ENCODE measurements around the gene NDUFB6. TPM values are rescaled to one million over a fixed set of nuclear protein-coding genes. Genes with fewer than 3 reads are reported as not detected.

Gene NDUFB6
- total and polyA plus RNA-seq, 9 of the 15 experiments (the other 6 are each of a cell fraction or from before 2014, with no cell fraction given) = 26.5 to 88.1 (median 64.0) TPM

DNA sequence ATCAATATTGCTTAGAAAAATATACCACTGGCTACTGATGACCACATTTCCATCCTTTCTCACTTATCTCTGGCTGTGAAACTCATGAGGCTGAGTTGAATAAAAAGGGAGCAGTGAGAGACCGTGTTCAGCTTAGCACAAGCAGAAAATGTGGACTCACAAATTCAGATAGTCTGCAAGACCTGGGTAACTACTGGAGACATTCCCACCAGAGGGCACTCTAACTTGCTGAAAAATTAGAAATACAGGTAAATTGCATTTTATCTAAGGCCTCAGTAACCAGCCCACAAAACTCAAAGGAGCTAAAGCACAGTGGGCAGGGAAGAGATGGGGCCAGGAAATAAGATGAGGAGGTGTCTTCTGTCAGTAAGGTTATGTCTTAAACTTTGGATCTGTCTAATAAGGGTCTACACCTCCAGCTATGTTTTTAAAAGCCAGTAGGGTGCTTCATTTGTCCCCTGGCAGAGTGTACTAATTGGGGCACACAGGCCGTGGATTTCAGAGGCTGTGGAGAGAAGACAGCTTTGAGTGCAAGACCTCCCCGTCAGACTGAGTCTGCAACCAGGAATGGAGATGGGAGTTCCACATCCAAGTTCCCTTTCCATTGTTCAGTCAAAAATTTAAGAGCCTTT, 8.7 kb upstream of the NDUFB6 start:
- no peak overlapping the region for H2AFZ ChIP-seq (ENCODE audit: low read depth, low read length)
- H3K36me3 ChIP-seq (ENCODE audit: control insufficient read depth, insufficient read depth, low read length) = no peaks in the 10 kb centered on the region
- intact Hi-C loops (cut with micrococcal nuclease) = loop anchor here (1.0 to 10.0 kb wide), 2 partner anchors 123 to 387 kb away; no protein-coding TSS in a partner anchor
- in situ Hi-C loops (cut with MboI) = loop anchor here (5.0 kb wide), 1 partner anchor 386 kb away; no protein-coding TSS in a partner anchor
- H3K4me3 ChIP-seq = no peak overlapping the region
- FAIRE-seq (no peak), DNase-seq (ENCODE audit: extremely low read depth in 1 of 4, low spot score in 3 of 4) (peak in 3 of 4 experiments; percentile 9 to 59 (median 25)), ATAC-seq (peak; percentile 82)
- H3K4me2 ChIP-seq (ENCODE audit: insufficient read depth, low read length) = no peak overlapping the region
- no peak overlapping the region for H3K9ac ChIP-seq (ENCODE audit: insufficient read depth in 1 of 2, low read depth in 2 of 2, low read length in 2 of 2)
- H3K27ac ChIP-seq (ENCODE audit: extremely low read depth, low read depth, low read length) = no peak overlapping the region
- ChIA-PET CTCF (ENCODE audit: low intra/inter-chr PET ratio) (interaction anchor here (0.7 to 6.5 kb wide), 4 partner anchors 202 to 1141 kb away, joined by 3 to 93 read pairs (median 16); no protein-coding TSS in a partner anchor), POLR2A (interaction anchor here (0.6 to 1.6 kb wide), 3 partner anchors 36 to 401 kb away, joined by 3 to 5 read pairs (median 3); no protein-coding TSS in a partner anchor)
- H3K9me1 ChIP-seq (ENCODE audit: control insufficient read depth, insufficient read depth, low read length) = no peaks in the 10 kb centered on the region
- no peaks in the 10 kb centered on the region for H4K20me1 ChIP-seq (replicated peaks; ENCODE audit: control insufficient read depth, insufficient read depth, low read length)
- no peaks in the 10 kb centered on the region for H3K27me3 ChIP-seq (ENCODE audit: control insufficient read depth in 2 of 2, insufficient read depth in 2 of 2, low read length in 2 of 2)
- no peaks in the 10 kb centered on the region; a peak in 1 of 5 replicates for H3K4me1 ChIP-seq (replicated peaks in 1 of 2; ENCODE audit: control insufficient read depth in 2 of 2, insufficient read depth in 2 of 2, low read length in 2 of 2)
- H3K79me2 ChIP-seq (ENCODE audit: control insufficient read depth, insufficient read depth, low read length) = no peaks in the 10 kb centered on the region
- H3K9me3 ChIP-seq (replicated peaks; ENCODE audit: control insufficient read depth, insufficient read depth, low read depth, low read length) = no peaks in the 10 kb centered on the region
- 0% methylated on average over 3 of the region's 3 CpGs for WGBS (ENCODE audit: insufficient coverage, low coverage, missing lambda C conversion rate)
- BruUV-seq (replicated peaks) = no TSS peak
- TF ChIP-seq EWSR1 (IDR thresholded peaks at IDR 0.05; ENCODE audit: borderline replicate concordance, low read depth, partially characterized antibody) = no peak
- TF ChIP-seq ZNF445 (CRISPR knock-in tag; IDR thresholded peaks at IDR 0.05; ENCODE audit: low read depth) = no peak
- TF ChIP-seq, protein P1, sequence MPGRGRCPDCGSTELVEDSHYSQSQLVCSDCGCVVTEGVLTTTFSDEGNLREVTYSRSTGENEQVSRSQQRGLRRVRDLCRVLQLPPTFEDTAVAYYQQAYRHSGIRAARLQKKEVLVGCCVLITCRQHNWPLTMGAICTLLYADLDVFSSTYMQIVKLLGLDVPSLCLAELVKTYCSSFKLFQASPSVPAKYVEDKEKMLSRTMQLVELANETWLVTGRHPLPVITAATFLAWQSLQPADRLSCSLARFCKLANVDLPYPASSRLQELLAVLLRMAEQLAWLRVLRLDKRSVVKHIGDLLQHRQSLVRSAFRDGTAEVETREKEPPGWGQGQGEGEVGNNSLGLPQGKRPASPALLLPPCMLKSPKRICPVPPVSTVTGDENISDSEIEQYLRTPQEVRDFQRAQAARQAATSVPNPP (IDR thresholded peaks at IDR 0.05; ENCODE audit: borderline replicate concordance, insufficient read depth, insufficient read length) = no peak
- TF ChIP-seq CEBPB (tag; IDR thresholded peaks at IDR 0.05) = no peak
- no peak for TF ChIP-seq ATF4 (CRISPR knock-in tag; IDR thresholded peaks at IDR 0.05)
- peak in 1 of 2 experiments; percentile 63; a peak in 3 of 4 replicates for TF ChIP-seq RAD21 (CRISPR knock-in tag; conservative IDR thresholded peaks at IDR 0.05 in 1 of 2, IDR thresholded peaks at IDR 0.05 in 1 of 2)
- TF ChIP-seq JUN (IDR thresholded peaks at IDR 0.05; ENCODE audit: borderline replicate concordance, low read depth, low read length) = no peak
- no peak for TF ChIP-seq JUN (CRISPR knock-in tag; IDR thresholded peaks at IDR 0.05; ENCODE audit: borderline replicate concordance)
- TF ChIP-seq, protein P2, sequence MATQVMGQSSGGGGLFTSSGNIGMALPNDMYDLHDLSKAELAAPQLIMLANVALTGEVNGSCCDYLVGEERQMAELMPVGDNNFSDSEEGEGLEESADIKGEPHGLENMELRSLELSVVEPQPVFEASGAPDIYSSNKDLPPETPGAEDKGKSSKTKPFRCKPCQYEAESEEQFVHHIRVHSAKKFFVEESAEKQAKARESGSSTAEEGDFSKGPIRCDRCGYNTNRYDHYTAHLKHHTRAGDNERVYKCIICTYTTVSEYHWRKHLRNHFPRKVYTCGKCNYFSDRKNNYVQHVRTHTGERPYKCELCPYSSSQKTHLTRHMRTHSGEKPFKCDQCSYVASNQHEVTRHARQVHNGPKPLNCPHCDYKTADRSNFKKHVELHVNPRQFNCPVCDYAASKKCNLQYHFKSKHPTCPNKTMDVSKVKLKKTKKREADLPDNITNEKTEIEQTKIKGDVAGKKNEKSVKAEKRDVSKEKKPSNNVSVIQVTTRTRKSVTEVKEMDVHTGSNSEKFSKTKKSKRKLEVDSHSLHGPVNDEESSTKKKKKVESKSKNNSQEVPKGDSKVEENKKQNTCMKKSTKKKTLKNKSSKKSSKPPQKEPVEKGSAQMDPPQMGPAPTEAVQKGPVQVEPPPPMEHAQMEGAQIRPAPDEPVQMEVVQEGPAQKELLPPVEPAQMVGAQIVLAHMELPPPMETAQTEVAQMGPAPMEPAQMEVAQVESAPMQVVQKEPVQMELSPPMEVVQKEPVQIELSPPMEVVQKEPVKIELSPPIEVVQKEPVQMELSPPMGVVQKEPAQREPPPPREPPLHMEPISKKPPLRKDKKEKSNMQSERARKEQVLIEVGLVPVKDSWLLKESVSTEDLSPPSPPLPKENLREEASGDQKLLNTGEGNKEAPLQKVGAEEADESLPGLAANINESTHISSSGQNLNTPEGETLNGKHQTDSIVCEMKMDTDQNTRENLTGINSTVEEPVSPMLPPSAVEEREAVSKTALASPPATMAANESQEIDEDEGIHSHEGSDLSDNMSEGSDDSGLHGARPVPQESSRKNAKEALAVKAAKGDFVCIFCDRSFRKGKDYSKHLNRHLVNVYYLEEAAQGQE (IDR thresholded peaks at IDR 0.05; ENCODE audit: borderline replicate concordance) = peak; percentile 55; the same call in 1 of the 2 replicates
- TF ChIP-seq, protein P2 (CRISPR knock-in tag; IDR thresholded peaks at IDR 0.05; ENCODE audit: low read depth) = no peak
- no peak for TF ChIP-seq ZNF316 (IDR thresholded peaks at IDR 0.05)
